ENCODE measurements around the gene RELN. TPM values are rescaled to one million over a fixed set of nuclear protein-coding genes. Genes with fewer than 3 reads are reported as not detected.

Gene RELN
- total and polyA plus RNA-seq, 2 donors (not counting 1 experiment from before 2014, with no cell fraction given) = not detected

DNA sequence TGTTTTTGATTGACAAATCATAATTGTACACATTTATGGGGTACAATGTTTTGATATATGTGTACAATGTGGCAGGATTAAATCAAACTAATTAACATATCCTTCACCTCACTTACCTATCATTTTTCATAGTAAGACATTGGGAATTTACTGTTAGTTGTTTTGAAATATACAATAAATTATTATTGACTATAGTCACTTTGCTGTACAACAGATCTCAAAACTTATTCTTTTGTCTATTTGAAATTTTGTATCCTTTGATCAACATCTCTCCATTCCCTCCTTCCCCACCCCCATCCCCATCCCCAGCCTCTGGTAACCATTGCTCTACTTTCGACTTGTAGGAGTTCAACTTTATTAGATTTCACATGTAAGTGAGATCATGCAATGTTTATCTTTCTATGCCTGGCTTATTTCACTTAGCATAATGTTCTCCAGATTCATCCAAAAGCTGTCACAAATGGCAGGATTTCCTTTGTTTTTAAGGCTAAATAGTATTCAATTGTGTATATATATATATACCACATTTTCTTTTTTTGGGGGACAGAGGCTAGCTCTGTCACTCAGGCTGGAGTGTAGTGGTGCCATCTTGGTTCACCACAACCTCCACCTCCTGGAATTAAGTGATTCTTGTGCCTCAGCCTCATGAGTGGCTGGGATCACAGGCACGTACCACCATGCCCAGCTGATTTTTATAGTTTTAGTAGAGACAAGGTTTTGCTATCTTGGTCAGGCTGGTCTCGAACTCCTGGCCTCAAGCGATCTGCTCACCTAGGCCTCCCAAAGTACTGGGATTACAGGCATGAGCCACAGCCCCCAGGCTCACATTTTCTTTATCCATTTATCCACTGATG lies 520.1 kb downstream of the RELN start:
- no peak overlapping the region for H2AFZ ChIP-seq (ENCODE audit: insufficient read depth, low read depth, low read length, poor library complexity, severe bottlenecking)
- no peaks in the 10 kb centered on the region for H3K79me2 ChIP-seq (ENCODE audit: control insufficient read depth, insufficient read depth, low read length)
- TF ChIP-seq EZH2 (IDR thresholded peaks at IDR 0.05; ENCODE audit: borderline replicate concordance, insufficient read depth, low read depth, low read length, poor library complexity, severe bottlenecking) = no peak
- TF ChIP-seq, protein P1, sequence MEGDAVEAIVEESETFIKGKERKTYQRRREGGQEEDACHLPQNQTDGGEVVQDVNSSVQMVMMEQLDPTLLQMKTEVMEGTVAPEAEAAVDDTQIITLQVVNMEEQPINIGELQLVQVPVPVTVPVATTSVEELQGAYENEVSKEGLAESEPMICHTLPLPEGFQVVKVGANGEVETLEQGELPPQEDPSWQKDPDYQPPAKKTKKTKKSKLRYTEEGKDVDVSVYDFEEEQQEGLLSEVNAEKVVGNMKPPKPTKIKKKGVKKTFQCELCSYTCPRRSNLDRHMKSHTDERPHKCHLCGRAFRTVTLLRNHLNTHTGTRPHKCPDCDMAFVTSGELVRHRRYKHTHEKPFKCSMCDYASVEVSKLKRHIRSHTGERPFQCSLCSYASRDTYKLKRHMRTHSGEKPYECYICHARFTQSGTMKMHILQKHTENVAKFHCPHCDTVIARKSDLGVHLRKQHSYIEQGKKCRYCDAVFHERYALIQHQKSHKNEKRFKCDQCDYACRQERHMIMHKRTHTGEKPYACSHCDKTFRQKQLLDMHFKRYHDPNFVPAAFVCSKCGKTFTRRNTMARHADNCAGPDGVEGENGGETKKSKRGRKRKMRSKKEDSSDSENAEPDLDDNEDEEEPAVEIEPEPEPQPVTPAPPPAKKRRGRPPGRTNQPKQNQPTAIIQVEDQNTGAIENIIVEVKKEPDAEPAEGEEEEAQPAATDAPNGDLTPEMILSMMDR (IDR thresholded peaks at IDR 0.05) = no peak
- no peak overlapping the region for H3K27ac Mint-ChIP-seq
- ChIA-PET CTCF (no interaction called here), POLR2A (no interaction called here)
- H3K4me1 Mint-ChIP-seq = no peaks in the 10 kb centered on the region
- intact Hi-C loops (cut with micrococcal nuclease) = no loop called here
- H3K9me3 Mint-ChIP-seq (ENCODE audit: insufficient read depth) = no peaks in the 10 kb centered on the region
- H3K4me3 Mint-ChIP-seq = no peak overlapping the region
- H3K27ac ChIP-seq (ENCODE audit: low read length in 2 of 2) = no peak overlapping the region
- ATAC-seq (ENCODE audit: low read depth) (no peak), DNase-seq (no peak)
- no peak overlapping the region for H3K4me2 ChIP-seq (replicated peaks; ENCODE audit: low read depth, low read length, poor library complexity, severe bottlenecking)
- H3K9ac ChIP-seq (ENCODE audit: low read length) = no peak overlapping the region
- no peaks in the 10 kb centered on the region for H3K9me3 ChIP-seq (ENCODE audit: control extremely low read depth in 1 of 3, control insufficient read depth in 2 of 3, insufficient read depth in 1 of 3, low read length in 2 of 3)
- no peaks in the 10 kb centered on the region for H3K4me1 ChIP-seq (ENCODE audit: control insufficient read depth in 2 of 2, insufficient read depth in 2 of 2, low read length in 2 of 2)
- H3K4me3 ChIP-seq (ENCODE audit: control extremely low read depth in 1 of 5, extremely low read depth in 1 of 5, insufficient read depth in 1 of 5, low read depth in 2 of 5, low read length in 4 of 5) = no peak overlapping the region
- WGBS (ENCODE audit: insufficient coverage) = no CpG with 5 or more reads among the region's 4 CpGs
- H3K27me3 Mint-ChIP-seq = peaks cover 28% of the 10 kb centered on the region
- no peaks in the 10 kb centered on the region for H3K36me3 ChIP-seq (replicated peaks in 1 of 2; ENCODE audit: control extremely low read depth in 1 of 2, control insufficient read depth in 1 of 2, extremely low read depth in 1 of 2, insufficient read depth in 2 of 2, low read length in 1 of 2)
- H3K27me3 ChIP-seq (replicated peaks in 1 of 4; ENCODE audit: control extremely low read depth in 1 of 4, control insufficient read depth in 3 of 4, insufficient read depth in 4 of 4, low read length in 3 of 4) = peaks cover 0 to 3% (median 0%) of the 10 kb centered on the region in 4 experiments
- no peaks in the 10 kb centered on the region for H4K20me1 ChIP-seq (ENCODE audit: control insufficient read depth, insufficient read depth, low read length, poor library complexity, severe bottlenecking)

- H3K27me3 Mint-ChIP-seq = peaks cover 26% of the 10 kb centered on the region
- no peak overlapping the region for H3K4me3 Mint-ChIP-seq
- TF ChIP-seq EZH2 (IDR thresholded peaks at IDR 0.05; ENCODE audit: borderline replicate concordance, insufficient read depth, low read depth, low read length, poor library complexity, severe bottlenecking) = no peak
- TF ChIP-seq, protein P1 (IDR thresholded peaks at IDR 0.05) = no peak
- Histone ChIP-seq H3K36me3 (replicated peaks in 1 of 2; ENCODE audit: control extremely low read depth in 1 of 2, control insufficient read depth in 1 of 2, extremely low read depth in 1 of 2, insufficient read depth in 2 of 2, low read length in 1 of 2) (no peaks in the 10 kb centered on the region), H3K9ac (ENCODE audit: low read length) (no peak overlapping the region), H4K20me1 (ENCODE audit: control insufficient read depth, insufficient read depth, low read length, poor library complexity, severe bottlenecking) (no peaks in the 10 kb centered on the region), H3K4me1 (ENCODE audit: control insufficient read depth in 2 of 2, insufficient read depth in 2 of 2, low read length in 2 of 2) (no peaks in the 10 kb centered on the region), H3K27ac (ENCODE audit: low read length in 2 of 2) (no peak overlapping the region), H3K9me3 (ENCODE audit: control extremely low read depth in 1 of 3, control insufficient read depth in 2 of 3, insufficient read depth in 1 of 3, low read length in 2 of 3) (no peaks in the 10 kb centered on the region), H3K27me3 (replicated peaks in 1 of 4; ENCODE audit: control extremely low read depth in 1 of 4, control insufficient read depth in 3 of 4, insufficient read depth in 4 of 4, low read length in 3 of 4) (peaks cover 0 to 5% (median 0%) of the 10 kb centered on the region in 4 experiments), H2AFZ (ENCODE audit: insufficient read depth, low read depth, low read length, poor library complexity, severe bottlenecking) (no peak overlapping the region), H3K79me2 (ENCODE audit: control insufficient read depth, insufficient read depth, low read length) (no peaks in the 10 kb centered on the region), H3K4me3 (ENCODE audit: control extremely low read depth in 1 of 5, extremely low read depth in 1 of 5, insufficient read depth in 1 of 5, low read depth in 2 of 5, low read length in 4 of 5) (no peak overlapping the region), H3K4me2 (replicated peaks; ENCODE audit: low read depth, low read length, poor library complexity, severe bottlenecking) (no peak overlapping the region)
- POLR2A ChIA-PET = no interaction called here
- intact Hi-C loops (cut with micrococcal nuclease) = no loop called here
- no peak for ATAC-seq (ENCODE audit: low read depth)
- H3K9me3 Mint-ChIP-seq (ENCODE audit: insufficient read depth) = no peaks in the 10 kb centered on the region
- CTCF ChIA-PET = no interaction called here
- no peaks in the 10 kb centered on the region for H3K4me1 Mint-ChIP-seq
- no peak for DNase-seq
- 100% methylated on average over 1 of the region's 3 CpGs for WGBS (ENCODE audit: insufficient coverage)
- H3K27ac Mint-ChIP-seq = no peak overlapping the region
Observed at GRCh38 chr7:103466814-103467213, 522.6 kb downstream of the RELN start.

All from B cell (primary cell).